Measurements from ENCODE around the gene TRPM8. TPM values are rescaled to one million over a fixed set of nuclear protein-coding genes. Genes with fewer than 3 reads are reported as not detected.

Gene TRPM8
- total and polyA plus RNA-seq, 2 of the 8 experiments (the other 6 are each of a cell fraction or from before 2014, with no cell fraction given), result 0.18 to 0.54 TPM

DNA sequence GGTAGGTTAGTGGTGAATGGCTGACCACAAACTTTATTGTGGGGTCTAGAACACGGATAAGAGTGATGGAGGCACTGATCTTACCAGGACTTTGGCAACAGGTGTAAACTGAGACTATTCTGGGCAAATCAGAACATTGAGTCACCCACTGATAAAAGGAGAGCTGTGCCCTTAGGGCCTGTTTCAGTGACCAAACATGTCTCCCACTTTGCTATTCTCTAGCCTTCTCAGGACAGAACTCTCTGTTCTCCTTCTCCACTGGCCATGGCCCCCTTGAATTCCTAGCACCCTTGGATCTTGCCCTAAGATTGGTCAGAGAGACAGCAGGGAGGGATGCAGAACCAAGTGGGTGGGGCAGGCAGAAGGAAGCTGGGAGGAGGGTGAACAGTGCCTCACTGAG lies 18.3 kb downstream of the TRPM8 start:
- Histone ChIP-seq H4K20me1 (replicated peaks in 1 of 2; ENCODE audit: control insufficient read depth in 1 of 2, insufficient read depth in 2 of 2, low read length in 2 of 2) (no peaks in the 10 kb centered on the region), H4K8ac (ENCODE audit: extremely low read depth, insufficient read depth, low read length) (no peak overlapping the region), H4K91ac (replicated peaks; ENCODE audit: insufficient read length, low read length) (no peak overlapping the region), H3K56ac (replicated peaks; ENCODE audit: insufficient read length, low read depth, low read length) (no peak overlapping the region), H3K4me3 (ENCODE audit: extremely low read depth in 1 of 4, insufficient read depth in 2 of 4, low read depth in 3 of 4, low read length in 4 of 4) (no peak overlapping the region), H3K4me1 (replicated peaks in 1 of 4; ENCODE audit: control insufficient read depth in 3 of 4, insufficient read depth in 4 of 4, low read length in 3 of 4) (no peaks in the 10 kb centered on the region; a peak in 1 of 7 replicates), H3K4ac (replicated peaks; ENCODE audit: insufficient read length, low read depth, low read length) (no peak overlapping the region), H2BK5ac (ENCODE audit: low read depth, low read length) (no peak overlapping the region), H4K5ac (ENCODE audit: insufficient read length, low read depth, low read length) (no peak overlapping the region), H2BK120ac (replicated peaks; ENCODE audit: low read depth, low read length) (no peak overlapping the region), H2BK15ac (ENCODE audit: low read length) (no peak overlapping the region), H3K9ac (replicated peaks in 1 of 4; ENCODE audit: extremely low read depth in 1 of 4, low read depth in 3 of 4, low read length in 3 of 4) (no peak overlapping the region), H3K9me3 (ENCODE audit: insufficient read depth in 2 of 2, low read depth in 1 of 2, low read length in 1 of 2) (no peaks in the 10 kb centered on the region), H2BK12ac (ENCODE audit: low read depth, low read length) (no peak overlapping the region), H3K18ac (ENCODE audit: extremely low read depth, low read length) (no peak overlapping the region), H3K79me1 (ENCODE audit: low read depth, low read length) (no peaks in the 10 kb centered on the region), H3K36me3 (ENCODE audit: control insufficient read depth in 2 of 4, insufficient read depth in 4 of 4, low read length in 3 of 4) (no peaks in the 10 kb centered on the region), H3K14ac (ENCODE audit: insufficient read length) (no peak overlapping the region), H3K4me2 (ENCODE audit: insufficient read depth in 1 of 2, low read depth in 2 of 2, low read length in 2 of 2) (no peak overlapping the region), H2AK5ac (ENCODE audit: low read depth, low read length) (no peak overlapping the region), H3K23me2 (ENCODE audit: low read depth, low read length) (no peaks in the 10 kb centered on the region), H3K23ac (ENCODE audit: insufficient read length) (no peak overlapping the region), H3K27me3 (replicated peaks in 1 of 4; ENCODE audit: control insufficient read depth in 3 of 4, extremely low read depth in 1 of 4, insufficient read depth in 3 of 4, low read length in 3 of 4) (no peaks in the 10 kb centered on the region), H3K27ac (ENCODE audit: low read depth, low read length) (no peak overlapping the region), H3K79me2 (ENCODE audit: control insufficient read depth in 1 of 2, insufficient read depth in 2 of 2, low read length in 2 of 2) (no peaks in the 10 kb centered on the region), H2AFZ (ENCODE audit: low read length) (no peak overlapping the region), H2BK20ac (ENCODE audit: low read length) (no peak overlapping the region)
- FAIRE-seq (no peak), DNase-seq (ENCODE audit: low read depth in 1 of 2, low spot score in 2 of 2) (no peak)
- CTCF ChIA-PET (ENCODE audit: partially characterized antibody), result no interaction called here
- POLR2A ChIA-PET (ENCODE audit: partially characterized antibody), result no interaction called here
- 87% methylated on average over 1 of the region's 1 CpG; no CpG with 5 or more reads in 1 of the 2 experiments for WGBS, 2 experiments (ENCODE audit: extremely low coverage in 1 of 2, insufficient coverage in 1 of 2, insufficient read length in 1 of 2, insufficient replicate concordance in 2 of 2, low coverage in 1 of 2, low lambda C conversion rate in 2 of 2, missing lambda C conversion rate in 1 of 2)
- TF ChIP-seq KDM1A (IDR thresholded peaks at IDR 0.05; ENCODE audit: borderline replicate concordance, low read length) (no peak), RAD21 (IDR thresholded peaks at IDR 0.05 in 1 of 2, conservative IDR thresholded peaks at IDR 0.05 in 1 of 2; ENCODE audit: low read depth in 2 of 2, low read length in 2 of 2) (no peak), CBX8 (IDR thresholded peaks at IDR 0.05; ENCODE audit: borderline replicate concordance, low read depth, low read length) (no peak), POU5F1 (IDR thresholded peaks at IDR 0.05; ENCODE audit: low read depth, low read length) (no peak), JUND (IDR thresholded peaks at IDR 0.05; ENCODE audit: low read length) (no peak), CHD1 (IDR thresholded peaks at IDR 0.05; ENCODE audit: low read depth, low read length) (no peak), SP1 (IDR thresholded peaks at IDR 0.05; ENCODE audit: low read depth, low read length) (no peak)
